ENCODE results near the gene TMEM109. TPM values are rescaled to one million over a fixed set of nuclear protein-coding genes. Genes with fewer than 3 reads are reported as not detected.

Gene TMEM109
- total and polyA plus RNA-seq, 2 of the 4 experiments (the other 2 are of a cell fraction), result 15.1 to 69.7 TPM

DNA sequence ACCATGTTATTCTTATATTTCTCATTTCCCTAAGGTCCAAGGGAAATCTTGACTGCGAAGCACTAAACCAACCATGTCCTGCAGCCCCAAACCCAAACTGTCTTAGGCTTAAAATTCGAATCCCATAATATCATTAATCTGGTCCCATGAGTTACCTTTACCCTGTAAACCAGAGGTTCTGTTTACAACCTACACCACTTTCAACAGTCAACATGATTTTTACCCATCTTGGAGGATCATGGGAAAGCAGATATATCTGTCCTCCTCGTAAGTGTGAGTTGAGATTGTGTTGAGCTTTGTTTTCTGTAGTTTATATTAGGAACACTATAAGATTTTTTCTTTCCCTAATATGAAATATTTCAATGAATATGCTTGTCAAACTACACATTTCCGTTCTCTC, 14.0 kb upstream of the TMEM109 start:
- TF ChIP-seq MAFK (IDR thresholded peaks at IDR 0.05; ENCODE audit: low read depth, low read length) (no peak), RAD21 (IDR thresholded peaks at IDR 0.05; ENCODE audit: low read length) (no peak), CHD1 (IDR thresholded peaks at IDR 0.05; ENCODE audit: low read depth, low read length) (no peak), SMC3 (IDR thresholded peaks at IDR 0.05; ENCODE audit: low read depth, low read length) (no peak), USF2 (IDR thresholded peaks at IDR 0.05; ENCODE audit: low read depth, low read length) (no peak), CEBPB (IDR thresholded peaks at IDR 0.05; ENCODE audit: low read depth, low read length) (no peak), MXI1 (IDR thresholded peaks at IDR 0.05; ENCODE audit: borderline replicate concordance, low read depth, low read length) (no peak)
- no peak overlapping the region for H3K4ac ChIP-seq (ENCODE audit: low read depth, low read length)
- no peak overlapping the region for H3K18ac ChIP-seq (ENCODE audit: low read depth, low read length)
- H2BK15ac ChIP-seq (ENCODE audit: low read depth, low read length), result no peak overlapping the region
- no peak overlapping the region for H3K9ac ChIP-seq (ENCODE audit: low read depth, low read length)
- no peak overlapping the region for H3K27ac ChIP-seq (ENCODE audit: insufficient read depth, low read length)
- no peak overlapping the region for H2AK5ac ChIP-seq (ENCODE audit: low read depth, low read length)
- H3K4me1 ChIP-seq (ENCODE audit: control insufficient read depth, insufficient read depth, low read length), result 0 out of 2 replicates have a peak, but pooled peaks cover under 1% of the 10 kb centered on the region
- 75% methylated on average over 2 of the region's 4 CpGs; no CpG with 5 or more reads in 1 of the 2 experiments for WGBS, 2 experiments (ENCODE audit: extremely low coverage in 2 of 2, insufficient read length in 1 of 2)
- BruUV-seq (replicated peaks), result no TSS peak
- no peak overlapping the region for H3K23ac ChIP-seq (ENCODE audit: low read depth, low read length)
- peaks cover 19% of the 10 kb centered on the region for H4K20me1 ChIP-seq (ENCODE audit: insufficient read depth, low read length)
- in situ Hi-C loops (cut with MboI; ENCODE audit: low sequenced_read_pairs) (loop anchor here (5.0 to 25.0 kb wide), 2 partner anchors 123 to 1313 kb away; no protein-coding TSS in a partner anchor), dilution Hi-C loops (cut with HindIII; ENCODE audit: low sequenced_read_pairs, unreplicated experiment) (no loop called here), intact Hi-C loops (cut with micrococcal nuclease) (loop anchor here (1.0 kb wide), 2 partner anchors 69 to 125 kb away; no protein-coding TSS in a partner anchor)
- H3K27me3 ChIP-seq (ENCODE audit: control insufficient read depth, insufficient read depth, low read length), result no peaks in the 10 kb centered on the region
- no peak overlapping the region for H2BK120ac ChIP-seq (ENCODE audit: low read depth, low read length)
- no peak overlapping the region for H2AFZ ChIP-seq (replicated peaks; ENCODE audit: low read length, poor library complexity)
- H3K56ac ChIP-seq (ENCODE audit: extremely low read depth, insufficient read depth, low read length), result no peak overlapping the region
- H3K14ac ChIP-seq (replicated peaks; ENCODE audit: low read depth, low read length), result no peak overlapping the region
- H4K91ac ChIP-seq (ENCODE audit: insufficient read depth, low read depth, low read length), result no peak overlapping the region
- ChIA-PET CTCF (interaction anchor here (0.6 to 2.0 kb wide), 15 partner anchors 9 to 275 kb away, joined by 3 to 24 read pairs (median 4); no protein-coding TSS in a partner anchor), POLR2A (ENCODE audit: unreplicated experiment) (no interaction called here)
- no peak overlapping the region for H2AK9ac ChIP-seq (replicated peaks; ENCODE audit: low read depth, low read length, poor library complexity)
- H3K4me3 ChIP-seq (ENCODE audit: insufficient read depth, low read depth, low read length), result no peak overlapping the region
- no peak overlapping the region for H3K4me2 ChIP-seq (ENCODE audit: low read depth, low read length)
- ATAC-seq (ENCODE audit: low read depth), result no peak
- no peaks in the 10 kb centered on the region for H3K9me3 ChIP-seq (ENCODE audit: control insufficient read depth, insufficient read depth, low read length)
- H3K36me3 ChIP-seq (ENCODE audit: control insufficient read depth, insufficient read depth, low read length), result peaks cover 56% of the 10 kb centered on the region
- H2BK20ac ChIP-seq (ENCODE audit: low read depth, low read length), result no peak overlapping the region
- H3K79me1 ChIP-seq (ENCODE audit: low read depth in 1 of 2, low read length in 2 of 2), result peaks cover 3 to 37% of the 10 kb centered on the region in 2 experiments; a peak in 3 of 4 replicates
- H4K5ac ChIP-seq (ENCODE audit: low read depth, low read length), result no peak overlapping the region
- no peak overlapping the region for H2BK5ac ChIP-seq (ENCODE audit: low read depth, low read length, poor library complexity, severe bottlenecking)
- H4K8ac ChIP-seq (ENCODE audit: low read depth in 2 of 2, low read length in 2 of 2), result no peak overlapping the region
- no peaks in the 10 kb centered on the region for H3K9me1 ChIP-seq (ENCODE audit: insufficient read depth, low read length)
- no peak for DNase-seq
